Measurements from ENCODE around the gene IAH1. TPM values are rescaled to one million over a fixed set of nuclear protein-coding genes. Genes with fewer than 3 reads are reported as not detected.

Gene IAH1
- total and polyA plus RNA-seq, 10 donors, result 29.7 to 76.5 (median 39.3) TPM

- no peaks in the 10 kb centered on the region for H3K9me3 ChIP-seq
- no peak overlapping the region for H3K4me3 ChIP-seq
- H3K27me3 ChIP-seq (replicated peaks in 1 of 7), result no peaks in the 10 kb centered on the region
- intact Hi-C loops (cut with DNase I; ENCODE audit: low total_unique reads), result no loop called here
- peaks cover 0 to 9% (median 0%) of the 10 kb centered on the region in 6 donors for H3K4me1 ChIP-seq
- no peak overlapping the region for H3K27ac ChIP-seq
- no peak for DNase-seq
- 81 to 92% (median 88%) methylated on average over 7 of the region's 7 CpGs for WGBS, 5 donors
- TF ChIP-seq POLR2AphosphoS5 (IDR thresholded peaks at IDR 0.05) (no peak), POLR2A (IDR thresholded peaks at IDR 0.05) (no peak)
- TF ChIP-seq, protein P1, sequence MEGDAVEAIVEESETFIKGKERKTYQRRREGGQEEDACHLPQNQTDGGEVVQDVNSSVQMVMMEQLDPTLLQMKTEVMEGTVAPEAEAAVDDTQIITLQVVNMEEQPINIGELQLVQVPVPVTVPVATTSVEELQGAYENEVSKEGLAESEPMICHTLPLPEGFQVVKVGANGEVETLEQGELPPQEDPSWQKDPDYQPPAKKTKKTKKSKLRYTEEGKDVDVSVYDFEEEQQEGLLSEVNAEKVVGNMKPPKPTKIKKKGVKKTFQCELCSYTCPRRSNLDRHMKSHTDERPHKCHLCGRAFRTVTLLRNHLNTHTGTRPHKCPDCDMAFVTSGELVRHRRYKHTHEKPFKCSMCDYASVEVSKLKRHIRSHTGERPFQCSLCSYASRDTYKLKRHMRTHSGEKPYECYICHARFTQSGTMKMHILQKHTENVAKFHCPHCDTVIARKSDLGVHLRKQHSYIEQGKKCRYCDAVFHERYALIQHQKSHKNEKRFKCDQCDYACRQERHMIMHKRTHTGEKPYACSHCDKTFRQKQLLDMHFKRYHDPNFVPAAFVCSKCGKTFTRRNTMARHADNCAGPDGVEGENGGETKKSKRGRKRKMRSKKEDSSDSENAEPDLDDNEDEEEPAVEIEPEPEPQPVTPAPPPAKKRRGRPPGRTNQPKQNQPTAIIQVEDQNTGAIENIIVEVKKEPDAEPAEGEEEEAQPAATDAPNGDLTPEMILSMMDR (IDR thresholded peaks at IDR 0.05 in 8 of 11, conservative IDR thresholded peaks at IDR 0.05 in 3 of 11), result no peak
- peaks cover 3 to 91% (median 22%) of the 10 kb centered on the region in 6 donors for H3K36me3 ChIP-seq
These were observed 9.2 kb upstream of the IAH1 start for GRCh38 chr2:9465170-9465569.

- TF ChIP-seq, protein P1 (IDR thresholded peaks at IDR 0.05 in 8 of 11, conservative IDR thresholded peaks at IDR 0.05 in 3 of 11), result no peak
- TF ChIP-seq POLR2A (IDR thresholded peaks at IDR 0.05) (no peak), POLR2AphosphoS5 (IDR thresholded peaks at IDR 0.05) (no peak)
- H3K36me3 ChIP-seq, result peaks cover 3 to 91% (median 18%) of the 10 kb centered on the region in 6 donors
- no peaks in the 10 kb centered on the region for H3K27me3 ChIP-seq (replicated peaks in 1 of 7)
- 88 to 94% (median 92%) methylated on average over 36 to 46 of the region's 46 CpGs for WGBS, 5 donors
- no peak overlapping the region for H3K4me3 ChIP-seq
- no peak overlapping the region for H3K27ac ChIP-seq
- intact Hi-C loops (cut with DNase I; ENCODE audit: low total_unique reads), result no loop called here
- peaks cover 0 to 9% (median 0%) of the 10 kb centered on the region in 6 donors for H3K4me1 ChIP-seq
- DNase-seq, result no peak
- H3K9me3 ChIP-seq, result no peaks in the 10 kb centered on the region
These were observed 8.1 kb upstream of the IAH1 start for GRCh38 chr2:9466147-9466683.

DNA sequence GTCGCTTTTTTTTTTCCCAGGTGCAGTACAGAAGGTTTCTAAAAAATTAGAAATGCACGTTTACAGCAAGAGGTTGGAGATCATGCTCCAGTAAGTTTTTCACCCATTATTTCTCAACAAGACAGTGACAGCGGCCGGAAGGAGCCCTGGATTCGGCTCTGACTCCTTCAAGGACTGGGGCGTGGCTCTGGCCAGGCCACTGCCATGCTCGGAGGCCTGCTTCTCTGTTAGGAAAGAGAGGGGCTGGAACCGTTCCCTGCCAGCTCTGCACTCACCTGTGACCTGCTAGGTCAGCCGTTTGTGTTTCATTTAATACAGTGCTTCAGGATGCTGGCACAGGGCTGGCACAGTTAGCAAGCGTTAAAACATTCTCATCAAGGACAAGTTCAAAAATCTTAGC lies 6.7 kb upstream of the IAH1 start:
- Histone ChIP-seq H3K9me3 (no peaks in the 10 kb centered on the region), H3K4me3 (no peak overlapping the region), H3K4me1 (peaks cover 0 to 9% (median 0%) of the 10 kb centered on the region in 6 donors), H3K36me3 (peaks cover 3 to 89% (median 18%) of the 10 kb centered on the region in 6 donors), H3K27ac (no peak overlapping the region), H3K27me3 (replicated peaks in 1 of 7) (no peaks in the 10 kb centered on the region)
- no peak for TF ChIP-seq POLR2AphosphoS5 (IDR thresholded peaks at IDR 0.05)
- TF ChIP-seq, protein P1 (IDR thresholded peaks at IDR 0.05 in 8 of 11, conservative IDR thresholded peaks at IDR 0.05 in 3 of 11), result no peak
- no peak for TF ChIP-seq POLR2A (IDR thresholded peaks at IDR 0.05)
- DNase-seq, result no peak
- 88 to 93% (median 91%) methylated on average over 10 of the region's 10 CpGs for WGBS, 5 donors
- intact Hi-C loops (cut with DNase I; ENCODE audit: low total_unique reads), result no loop called here

- Histone ChIP-seq H3K4me3 (no peak overlapping the region), H3K27me3 (replicated peaks in 1 of 7) (no peaks in the 10 kb centered on the region), H3K4me1 (peaks cover 9 to 29% (median 22%) of the 10 kb centered on the region in 6 donors), H3K27ac (no peak overlapping the region), H3K9me3 (no peaks in the 10 kb centered on the region), H3K36me3 (peaks cover 3 to 62% (median 11%) of the 10 kb centered on the region in 6 donors)
- no peak for DNase-seq
- 93 to 95% (median 95%) methylated on average over 5 of the region's 5 CpGs for WGBS, 5 donors
- intact Hi-C loops (cut with DNase I; ENCODE audit: low total_unique reads), result no loop called here
- TF ChIP-seq, protein P1 (IDR thresholded peaks at IDR 0.05 in 8 of 11, conservative IDR thresholded peaks at IDR 0.05 in 3 of 11), result no peak
- TF ChIP-seq POLR2AphosphoS5 (IDR thresholded peaks at IDR 0.05), result no peak
- TF ChIP-seq POLR2A (IDR thresholded peaks at IDR 0.05), result no peak
These were observed 3.1 kb upstream of the IAH1 start for GRCh38 chr2:9471206-9471605.
